GM12873 (cell line): ENCODE results near the gene TMEM217.

Experiments
- TF ChIP-seq, protein P1 (sequence below): IDR thresholded peaks from 2 replicates; pipeline ENCODE4 v1.5.1; 2012; ENCODE audit warnings: low read depth, mild to moderate bottlenecking, moderate library complexity, low read length, control low read depth; ENCODE audit not compliant: insufficient read depth; ENCODE audit errors: missing control alignments

The TMEM217 gene

GRCh38 chr6:37174196-37174514 lies 83.8 kb downstream of the TMEM217 start:
- TF ChIP-seq, protein P1, sequence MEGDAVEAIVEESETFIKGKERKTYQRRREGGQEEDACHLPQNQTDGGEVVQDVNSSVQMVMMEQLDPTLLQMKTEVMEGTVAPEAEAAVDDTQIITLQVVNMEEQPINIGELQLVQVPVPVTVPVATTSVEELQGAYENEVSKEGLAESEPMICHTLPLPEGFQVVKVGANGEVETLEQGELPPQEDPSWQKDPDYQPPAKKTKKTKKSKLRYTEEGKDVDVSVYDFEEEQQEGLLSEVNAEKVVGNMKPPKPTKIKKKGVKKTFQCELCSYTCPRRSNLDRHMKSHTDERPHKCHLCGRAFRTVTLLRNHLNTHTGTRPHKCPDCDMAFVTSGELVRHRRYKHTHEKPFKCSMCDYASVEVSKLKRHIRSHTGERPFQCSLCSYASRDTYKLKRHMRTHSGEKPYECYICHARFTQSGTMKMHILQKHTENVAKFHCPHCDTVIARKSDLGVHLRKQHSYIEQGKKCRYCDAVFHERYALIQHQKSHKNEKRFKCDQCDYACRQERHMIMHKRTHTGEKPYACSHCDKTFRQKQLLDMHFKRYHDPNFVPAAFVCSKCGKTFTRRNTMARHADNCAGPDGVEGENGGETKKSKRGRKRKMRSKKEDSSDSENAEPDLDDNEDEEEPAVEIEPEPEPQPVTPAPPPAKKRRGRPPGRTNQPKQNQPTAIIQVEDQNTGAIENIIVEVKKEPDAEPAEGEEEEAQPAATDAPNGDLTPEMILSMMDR: no peak

DNA sequence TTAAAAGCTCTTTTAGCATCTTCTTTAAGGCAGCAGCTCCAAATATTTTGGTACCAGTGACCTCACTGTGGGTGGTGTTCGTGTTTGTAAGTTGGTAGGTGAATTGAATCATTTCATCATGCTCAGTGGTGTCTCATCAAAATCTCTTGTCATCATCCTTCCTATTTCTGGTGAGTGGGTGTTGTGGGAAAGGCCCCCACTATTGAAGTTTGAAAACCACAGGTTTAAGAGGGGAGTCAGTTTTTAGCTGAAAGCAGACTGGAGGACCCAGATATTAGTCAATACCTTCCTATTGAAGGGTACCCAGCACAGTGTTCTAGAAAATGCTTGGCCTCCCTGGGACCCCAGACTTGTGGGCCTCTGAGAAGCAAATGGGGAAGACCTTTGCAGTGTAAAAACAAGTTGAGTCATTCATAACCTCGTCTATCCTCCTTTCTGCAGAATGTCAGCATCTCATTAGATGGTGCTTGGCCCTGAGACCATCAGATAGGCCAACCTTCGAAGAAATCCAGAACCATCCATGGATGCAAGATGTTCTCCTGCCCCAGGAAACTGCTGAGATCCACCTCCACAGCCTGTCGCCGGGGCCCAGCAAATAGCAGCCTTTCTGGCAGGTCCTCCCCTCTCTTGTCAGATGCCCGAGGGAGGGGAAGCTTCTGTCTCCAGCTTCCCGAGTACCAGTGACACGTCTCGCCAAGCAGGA lies 84.3 kb downstream of the TMEM217 start:
- TF ChIP-seq, protein P1: no peak

DNA sequence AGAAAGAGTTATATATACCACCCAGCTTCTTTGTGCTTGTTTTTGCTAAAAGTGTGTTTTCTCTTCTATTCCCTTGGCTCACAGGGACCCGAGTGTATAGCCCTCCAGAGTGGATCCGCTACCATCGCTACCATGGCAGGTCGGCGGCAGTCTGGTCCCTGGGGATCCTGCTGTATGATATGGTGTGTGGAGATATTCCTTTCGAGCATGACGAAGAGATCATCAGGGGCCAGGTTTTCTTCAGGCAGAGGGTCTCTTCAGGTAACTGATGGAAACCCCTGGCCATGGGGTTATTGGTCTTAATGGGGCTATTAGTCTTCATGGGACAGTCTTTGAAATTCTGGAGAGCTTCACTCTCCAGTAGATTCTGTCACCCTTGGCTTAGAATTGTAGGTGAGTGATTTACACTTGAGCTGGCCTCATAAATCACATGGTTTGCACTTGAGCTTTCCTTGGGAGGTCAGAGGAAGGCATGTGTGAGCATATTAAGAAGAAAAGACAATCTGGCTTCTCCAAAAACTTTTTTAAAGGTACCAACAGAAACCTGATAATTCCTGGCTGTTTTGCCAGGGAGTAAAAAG lies 84.9 kb downstream of the TMEM217 start:
- TF ChIP-seq, protein P1: no peak

DNA sequence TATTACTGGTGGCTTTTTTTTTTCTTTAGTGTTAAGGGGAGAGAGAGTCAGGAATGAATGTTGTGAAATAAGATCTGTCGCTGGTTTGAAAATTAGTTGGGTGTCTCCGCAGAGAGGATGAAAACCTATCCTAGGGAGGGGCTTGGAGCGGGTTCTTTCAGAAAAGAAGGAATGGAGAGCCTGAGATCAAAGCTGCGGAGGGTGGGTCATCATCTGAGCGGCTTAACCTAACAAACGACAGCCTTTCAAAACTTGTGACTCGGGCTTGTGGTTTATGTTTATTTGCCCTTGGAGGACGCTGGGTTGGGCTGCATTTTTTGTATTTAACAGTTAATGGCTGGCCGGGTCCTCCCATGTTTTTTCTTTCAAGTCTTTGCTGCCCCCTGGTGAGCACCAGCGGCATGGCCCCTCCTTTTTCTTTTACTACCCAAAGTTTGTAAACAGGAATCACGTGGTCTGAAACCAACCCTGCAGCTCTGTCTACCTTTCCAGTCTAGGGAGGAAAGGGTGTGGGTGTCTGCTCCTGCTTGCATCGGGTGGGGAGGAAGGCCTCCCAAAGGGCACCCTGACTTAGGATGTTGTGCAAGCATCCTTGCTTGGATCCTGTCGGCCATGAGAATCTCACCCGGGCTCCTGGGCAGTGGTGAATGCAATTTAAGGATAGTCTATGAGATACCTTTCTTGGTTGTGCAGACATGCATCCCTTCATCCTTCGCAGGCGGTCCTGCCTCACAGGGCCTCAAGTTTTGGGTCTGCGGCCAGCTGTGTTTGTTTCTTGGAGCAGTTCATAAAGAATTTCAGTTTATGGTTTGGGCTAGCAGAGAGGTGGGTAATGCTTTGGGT lies 85.8 kb downstream of the TMEM217 start:
- TF ChIP-seq, protein P1: peak; percentile 84

DNA sequence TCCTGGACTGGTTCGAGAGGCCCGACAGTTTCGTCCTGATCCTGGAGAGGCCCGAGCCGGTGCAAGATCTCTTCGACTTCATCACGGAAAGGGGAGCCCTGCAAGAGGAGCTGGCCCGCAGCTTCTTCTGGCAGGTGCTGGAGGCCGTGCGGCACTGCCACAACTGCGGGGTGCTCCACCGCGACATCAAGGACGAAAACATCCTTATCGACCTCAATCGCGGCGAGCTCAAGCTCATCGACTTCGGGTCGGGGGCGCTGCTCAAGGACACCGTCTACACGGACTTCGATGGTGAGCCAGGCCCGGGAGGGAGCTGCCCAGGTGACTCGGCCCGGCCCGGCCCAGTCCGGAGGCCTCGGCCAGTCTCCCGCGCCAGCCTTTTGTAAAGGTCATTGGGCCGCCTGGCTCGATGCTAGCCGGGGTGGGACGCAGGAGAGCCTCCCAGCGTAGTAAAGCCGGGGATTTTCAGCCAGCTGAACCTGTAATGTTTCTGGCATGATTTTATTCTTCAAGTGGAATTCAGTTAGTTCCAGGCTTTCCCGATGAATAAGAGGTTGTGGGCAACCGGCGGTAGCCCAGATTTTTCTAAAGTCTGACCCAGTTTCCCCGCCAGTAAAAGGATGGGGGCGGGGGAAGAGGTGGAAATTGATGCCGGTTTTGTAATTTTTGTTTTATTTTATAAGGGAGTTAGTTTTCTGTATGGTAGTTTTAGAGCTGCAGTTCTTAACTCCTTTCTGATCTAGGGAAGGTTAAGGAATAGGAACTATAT lies 86.6 kb downstream of the TMEM217 start:
- TF ChIP-seq, protein P1: no peak

DNA sequence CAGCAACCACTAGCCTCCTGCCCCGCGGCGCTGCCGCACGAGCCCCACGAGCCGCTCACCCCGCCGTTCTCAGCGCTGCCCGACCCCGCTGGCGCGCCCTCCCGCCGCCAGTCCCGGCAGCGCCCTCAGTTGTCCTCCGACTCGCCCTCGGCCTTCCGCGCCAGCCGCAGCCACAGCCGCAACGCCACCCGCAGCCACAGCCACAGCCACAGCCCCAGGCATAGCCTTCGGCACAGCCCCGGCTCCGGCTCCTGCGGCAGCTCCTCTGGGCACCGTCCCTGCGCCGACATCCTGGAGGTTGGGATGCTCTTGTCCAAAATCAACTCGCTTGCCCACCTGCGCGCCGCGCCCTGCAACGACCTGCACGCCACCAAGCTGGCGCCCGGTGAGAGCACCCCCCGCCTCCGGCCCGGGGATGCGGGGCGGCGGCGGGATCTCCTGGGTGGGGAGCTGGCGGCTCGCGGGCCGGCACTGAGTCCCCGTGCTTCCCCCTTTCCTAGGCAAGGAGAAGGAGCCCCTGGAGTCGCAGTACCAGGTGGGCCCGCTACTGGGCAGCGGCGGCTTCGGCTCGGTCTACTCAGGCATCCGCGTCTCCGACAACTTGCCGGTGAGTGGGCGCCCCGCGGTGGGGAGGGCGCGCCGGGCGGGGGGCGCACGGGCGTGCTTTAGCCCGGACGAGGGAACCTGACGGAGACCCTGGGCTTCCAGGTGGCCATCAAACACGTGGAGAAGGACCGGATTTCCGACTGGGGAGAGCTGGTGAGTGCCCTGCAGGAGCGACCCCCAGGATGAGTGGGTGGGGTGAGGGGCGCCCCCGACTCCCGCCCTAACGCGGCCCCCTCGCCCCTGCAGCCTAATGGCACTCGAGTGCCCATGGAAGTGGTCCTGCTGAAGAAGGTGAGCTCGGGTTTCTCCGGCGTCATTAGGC lies 87.4 kb downstream of the TMEM217 start:
- TF ChIP-seq, protein P1: peak; percentile 36
